GM12874 (cell line): ENCODE data around the gene CEP43.
A peak's percentile ranks its signal among the peaks of the same experiment; 100 is the strongest.

ENCODE experiments used
- CTCF ChIP-seq: IDR thresholded peaks from 2 replicates; pipeline ENCODE4 v1.5.1; 2011; ENCODE audit warnings: low read depth, mild to moderate bottlenecking, control low read depth, low read length, moderate library complexity; ENCODE audit not compliant: insufficient read depth

Gene CEP43

DNA sequence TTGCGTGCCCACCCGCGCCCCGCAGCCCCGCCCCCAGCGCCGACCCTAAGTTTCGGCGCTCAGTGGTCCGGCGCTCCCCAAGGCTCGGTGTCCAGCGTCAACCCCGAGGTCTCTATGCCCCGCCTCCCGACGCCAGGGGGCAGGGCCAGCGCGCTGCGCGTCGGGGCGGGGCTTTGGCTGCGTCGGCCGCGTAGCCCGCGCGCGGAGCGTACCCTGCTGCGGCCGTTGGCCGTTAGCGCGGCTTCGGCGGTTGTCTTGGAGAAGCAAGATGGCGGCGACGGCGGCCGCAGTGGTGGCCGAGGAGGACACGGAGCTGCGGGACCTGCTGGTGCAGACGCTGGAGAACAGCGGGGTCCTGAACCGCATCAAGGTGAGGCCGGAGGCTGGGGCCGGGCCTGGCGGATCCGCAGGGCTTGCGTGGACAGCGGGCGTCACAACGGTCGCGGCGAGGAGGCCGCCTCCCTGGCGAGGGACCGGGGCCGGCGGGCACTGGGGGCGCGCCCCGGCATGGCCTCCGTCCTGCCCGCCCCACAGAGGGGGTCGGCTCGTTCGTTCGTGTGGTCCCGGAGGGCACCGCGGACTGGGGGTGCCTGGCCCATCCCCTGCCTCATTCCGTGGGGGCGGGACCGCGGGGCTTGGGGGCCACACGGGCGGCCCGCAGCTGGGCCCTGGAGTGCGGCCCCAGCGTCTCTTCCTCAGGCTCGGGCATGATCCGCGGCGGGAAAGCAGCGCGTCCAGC is at the start of gene CEP43:
TSS of gene CEP43 (plus strand) at position 253 of the 739 bp plus-strand sequence. CDS start at position 269, 16 bp downstream.
- no peak for TF ChIP-seq CTCF

GRCh38 chr6:166949528-166950442 is 49.4 kb upstream of the CEP43 start:
- no peak for TF ChIP-seq CTCF

GRCh38 chr6:166950443-166950821 is 48.8 kb upstream of the CEP43 start:
- no peak for TF ChIP-seq CTCF

DNA sequence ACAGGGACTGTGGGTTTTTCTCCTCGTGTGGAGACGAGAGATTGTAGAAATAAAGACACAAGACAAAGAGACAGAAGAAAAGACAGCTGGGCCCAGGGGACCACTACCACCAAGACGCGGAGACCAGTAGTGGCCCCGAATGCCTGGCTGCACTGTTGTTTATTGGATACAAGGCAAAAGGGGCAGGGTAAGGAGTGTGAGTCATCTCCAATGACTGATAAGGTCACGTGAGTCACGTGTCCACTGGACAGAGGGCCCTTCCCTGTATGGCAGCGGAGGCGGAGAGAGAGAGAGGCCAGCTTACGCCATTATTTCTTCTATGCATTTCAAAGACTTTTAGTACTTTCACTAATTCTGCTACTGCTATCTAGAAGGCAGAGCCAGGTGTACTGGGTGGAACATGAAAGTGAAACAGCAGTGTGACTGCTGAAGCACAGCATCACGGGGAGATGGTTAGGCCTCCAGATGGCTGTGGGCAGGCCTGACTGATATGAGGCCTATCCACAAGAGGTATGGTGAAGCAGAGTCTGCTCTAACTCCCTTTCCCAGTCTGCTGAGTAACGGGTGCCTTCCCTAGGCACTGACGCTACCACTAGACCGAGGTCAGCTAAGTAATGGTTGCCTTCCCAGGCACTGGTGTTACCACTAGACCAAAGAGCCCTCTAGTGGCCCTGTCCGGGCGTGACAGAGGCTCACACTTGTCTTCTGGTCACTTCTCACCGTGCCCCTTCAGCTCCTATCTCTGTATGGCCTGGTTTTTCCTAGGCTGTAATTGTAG is 48.1 kb upstream of the CEP43 start:
- peak; percentile 67 for TF ChIP-seq CTCF

DNA sequence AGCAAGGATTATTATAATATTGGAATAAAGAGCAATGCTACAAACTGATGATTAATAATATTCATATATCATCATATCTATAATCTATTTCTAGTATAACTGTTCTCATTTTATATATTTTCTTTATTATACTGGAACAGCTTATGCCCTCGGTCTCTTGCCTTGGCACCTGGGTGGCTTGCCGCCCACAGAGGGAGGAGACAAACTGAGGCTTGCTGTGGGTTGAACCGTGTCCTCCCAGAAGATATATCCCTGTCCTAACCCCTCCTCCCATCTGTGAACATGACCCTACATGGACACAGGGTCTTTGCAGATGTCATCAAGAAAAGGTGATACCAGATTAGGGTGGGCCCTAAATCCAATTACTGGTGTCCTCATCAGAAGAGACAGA is 47.5 kb upstream of the CEP43 start:
- TF ChIP-seq CTCF: no peak

DNA sequence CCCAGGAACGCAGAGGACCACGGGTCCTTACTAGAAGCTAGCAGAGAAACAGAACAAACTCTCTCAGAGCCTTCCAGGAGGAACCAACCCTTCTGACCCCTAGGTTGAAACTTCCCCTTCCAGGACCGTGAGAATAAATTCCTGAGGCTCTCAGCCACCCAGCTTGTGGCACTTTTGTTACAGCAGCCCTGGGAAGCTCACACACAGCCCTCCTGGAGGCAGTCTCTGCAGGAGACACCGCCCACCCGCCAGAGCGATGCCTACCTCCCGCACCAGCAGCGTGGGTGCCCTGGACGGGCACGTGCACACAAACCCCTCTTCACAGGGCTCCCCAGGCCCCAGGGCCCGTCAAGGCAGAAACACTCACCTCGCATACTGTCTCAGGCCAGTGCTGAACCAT is 47.1 kb upstream of the CEP43 start:
- TF ChIP-seq CTCF: no peak
